IMR-90 (cell line): ENCODE data around the gene AKAP1. TPM values are rescaled to one million over a fixed set of nuclear protein-coding genes. Genes with fewer than 3 reads are reported as not detected.

ENCODE experiments used
- ATAC-seq: fragments of 200-7000 bp; cut with Tn5 transposase; 2 replicates; pipeline ENCODE4 v1.9.1; 2020; ENCODE audit warnings: low read depth, mild to moderate bottlenecking, moderate library complexity
- BruUV-seq: library from RNA; stranded (reverse); fragments of 400-500 nt; replicated peaks from 2 replicates; lab custom pipeline; 2021; lab: Mats Ljungman, UMichigan
- CTCF ChIA-PET: fragments of 300-600 bp; formaldehyde crosslinking; extraction: SDS; loops from one replicate; lab custom pipeline; 2021; ENCODE audit warnings: antibody characterized with exemption; lab: Yijun Ruan, JAX
- POLR2A ChIA-PET: fragments of 300-600 bp; sonication (Branson Sonifier 250); formaldehyde crosslinking; loops from one replicate; lab custom pipeline; 2022; ENCODE audit warnings: antibody characterized with exemption; ENCODE audit not compliant: unreplicated experiment; lab: Charles Lee
- DNase-seq: peaks from one replicate; pipeline ENCODE4 v3.0.0; 2013
- H2AFZ ChIP-seq: replicated peaks from 2 replicates; pipeline ENCODE3; 2013; ENCODE audit warnings: low read length, mild to moderate bottlenecking; ENCODE audit not compliant: poor library complexity
- H2AK5ac ChIP-seq: 2 replicates; pipeline ENCODE4 v1.6.1; 2013; ENCODE audit warnings: low read depth, low read length, inconsistent platforms
- H2AK9ac ChIP-seq: replicated peaks from 2 replicates; pipeline ENCODE3; 2013; ENCODE audit warnings: mild to moderate bottlenecking, low read depth, low read length, moderate library complexity; ENCODE audit not compliant: poor library complexity
- H2BK120ac ChIP-seq: 2 replicates; pipeline ENCODE4 v1.6.1; 2013; ENCODE audit warnings: low read depth, low read length, inconsistent platforms
- H2BK15ac ChIP-seq: 3 replicates; pipeline ENCODE4 v1.6.1; 2013; ENCODE audit warnings: low read depth, low read length, inconsistent platforms
- H2BK20ac ChIP-seq: 2 replicates; pipeline ENCODE4 v1.6.1; 2013; ENCODE audit warnings: low read depth, mild to moderate bottlenecking, inconsistent platforms, low read length, moderate library complexity
- H2BK5ac ChIP-seq: 2 replicates; pipeline ENCODE4 v1.6.1; 2013; ENCODE audit warnings: mild to moderate bottlenecking, low read depth, low read length, inconsistent platforms; ENCODE audit not compliant: poor library complexity, severe bottlenecking
- H3K14ac ChIP-seq: replicated peaks from 2 replicates; pipeline ENCODE4 v1.6.1; 2013; ENCODE audit warnings: low read depth, low read length, inconsistent platforms
- H3K18ac ChIP-seq: 2 replicates; pipeline ENCODE4 v1.6.1; 2013; ENCODE audit warnings: low read depth, low read length, control low read depth
- H3K23ac ChIP-seq: 2 replicates; pipeline ENCODE4 v1.6.1; 2013; ENCODE audit warnings: low read depth, low read length, inconsistent platforms
- H3K27ac ChIP-seq: 2 replicates; pipeline ENCODE4 v1.5.1; 2013; ENCODE audit warnings: mild to moderate bottlenecking, control low read depth, low read length; ENCODE audit not compliant: insufficient read depth
- H3K27me3 ChIP-seq: 2 replicates; pipeline ENCODE4 v1.6.1; 2013; ENCODE audit warnings: low read length; ENCODE audit not compliant: control insufficient read depth, insufficient read depth
- H3K36me3 ChIP-seq: 2 replicates; pipeline ENCODE4 v1.6.1; 2013; ENCODE audit warnings: low read length, mixed read lengths; ENCODE audit not compliant: control insufficient read depth, insufficient read depth
- H3K4ac ChIP-seq: 2 replicates; pipeline ENCODE4 v1.6.1; 2013; ENCODE audit warnings: low read depth, low read length, inconsistent platforms
- H3K4me1 ChIP-seq: 2 replicates; pipeline ENCODE4 v1.6.1; 2013; ENCODE audit warnings: low read length, mixed read lengths; ENCODE audit not compliant: control insufficient read depth, insufficient read depth
- H3K4me2 ChIP-seq: 2 replicates; pipeline ENCODE4 v1.6.1; 2013; ENCODE audit warnings: low read depth, mild to moderate bottlenecking, control low read depth, low read length, moderate library complexity
- H3K4me3 ChIP-seq: 2 replicates; pipeline ENCODE4 v1.5.1; 2013; ENCODE audit warnings: low read depth, mild to moderate bottlenecking, control low read depth, low read length, moderate library complexity; ENCODE audit not compliant: insufficient read depth
- H3K56ac ChIP-seq: 2 replicates; pipeline ENCODE4 v1.6.1; 2013; ENCODE audit warnings: low read length, inconsistent platforms; ENCODE audit not compliant: insufficient read depth; ENCODE audit errors: extremely low read depth
- H3K79me1 ChIP-seq, 2 experiments: 2 replicates each; pipeline ENCODE4 v1.6.1; 2013; ENCODE audit warnings: low read length in 2 of 2, inconsistent platforms in 1 of 2, low read depth in 1 of 2
- H3K9ac ChIP-seq: 2 replicates; pipeline ENCODE4 v1.6.1; 2013; ENCODE audit warnings: low read depth, low read length, control low read depth
- H3K9me1 ChIP-seq: 2 replicates; pipeline ENCODE4 v1.6.1; 2013; ENCODE audit warnings: low read length, inconsistent platforms; ENCODE audit not compliant: insufficient read depth
- H3K9me3 ChIP-seq: 2 replicates; pipeline ENCODE4 v1.6.1; 2013; ENCODE audit warnings: low read length; ENCODE audit not compliant: control insufficient read depth, insufficient read depth
- H4K20me1 ChIP-seq: 2 replicates; pipeline ENCODE4 v1.6.1; 2013; ENCODE audit warnings: low read length, inconsistent platforms; ENCODE audit not compliant: insufficient read depth
- H4K5ac ChIP-seq: 2 replicates; pipeline ENCODE4 v1.6.1; 2013; ENCODE audit warnings: mild to moderate bottlenecking, low read depth, low read length, control low read depth
- H4K8ac ChIP-seq, 2 experiments: 2 replicates each; pipeline ENCODE4 v1.6.1; 2013; ENCODE audit warnings: low read depth in 2 of 2, low read length in 2 of 2, control low read depth in 1 of 2, inconsistent platforms in 1 of 2
- H4K91ac ChIP-seq: 2 replicates; pipeline ENCODE4 v1.6.1; 2013; ENCODE audit warnings: low read depth, low read length, inconsistent platforms; ENCODE audit not compliant: insufficient read depth
- CHD1 ChIP-seq: IDR thresholded peaks from 2 replicates; pipeline ENCODE4 v1.6.1; 2012; ENCODE audit warnings: low read depth, low read length, improper control_type of control experiment
- MAFK ChIP-seq: IDR thresholded peaks from 2 replicates; pipeline ENCODE4 v1.6.1; 2012; ENCODE audit warnings: low read depth, low read length, improper control_type of control experiment
- MXI1 ChIP-seq: IDR thresholded peaks from 2 replicates; pipeline ENCODE4 v1.6.1; 2012; ENCODE audit warnings: low read depth, mild to moderate bottlenecking, low read length, moderate library complexity, borderline replicate concordance
- NFE2L2 ChIP-seq: fragments of 150-350 bp; IDR thresholded peaks from 2 replicates; pipeline ENCODE4 v1.6.1; 2016; ENCODE audit warnings: low read depth, mild to moderate bottlenecking, low read length
- RCOR1 ChIP-seq: IDR thresholded peaks from 2 replicates; pipeline ENCODE4 v1.6.1; 2012; ENCODE audit warnings: mild to moderate bottlenecking, low read length, improper control_type of control experiment; ENCODE audit not compliant: insufficient replicate concordance
- SMC3 ChIP-seq: fragments of 150-350 bp; IDR thresholded peaks from 2 replicates; pipeline ENCODE4 v1.6.1; 2016; ENCODE audit warnings: low read depth, mild to moderate bottlenecking, antibody characterized with exemption, low read length, moderate library complexity
- WGBS, 2 experiments: methylation state at CpG; one replicate each; pipeline versions ENCODE4 v1.1.5 to v1.1.7; 2013; ENCODE audit warnings: missing lambda C conversion rate in 2 of 2; ENCODE audit not compliant: insufficient read length in 1 of 2; ENCODE audit errors: extremely low coverage in 2 of 2; 5-methylcytosine and 5-hydroxymethylcytosine counted together
- dilution Hi-C: fragments of 300-500 bp; cut with HindIII; formaldehyde crosslinking; loops from one replicate; pipeline ENCODE4 v1.14.3; 2018; ENCODE audit warnings: low sequenced_read_pairs; ENCODE audit not compliant: unreplicated experiment
- in situ Hi-C: fragments of 300-500 bp; cut with MboI; formaldehyde crosslinking; loops from 3 replicates; pipeline ENCODE4 v1.14.3; 2019; ENCODE audit warnings: low sequenced_read_pairs, inconsistent platforms, mixed read lengths
- intact Hi-C: fragments of 100-400 bp; cut with micrococcal nuclease; formaldehyde crosslinking; loops from 2 replicates; pipeline ENCODE4 v1.10.0; 2022
- polyA plus RNA-seq, 3 experiments: library from polyadenylated mRNA; depleted of rRNA; stranded (reverse); fragments of >200 nt; gene quantifications; 2 replicates each; pipeline ENCODE4 v1.2.3, GENCODE V29; 2012; ENCODE audit warnings: low replicate concordance in 1 of 3
- total RNA-seq: library from RNA; depleted of rRNA; stranded (reverse); fragments of >200 nt; gene quantifications from 2 replicates; pipeline ENCODE4 v1.2.3, GENCODE V29; 2012
- TF ChIP-seq, protein P1 (sequence below): fragments of 150-350 bp; IDR thresholded peaks from 2 replicates; pipeline ENCODE4 v1.6.1; 2016; ENCODE audit warnings: low read depth, mild to moderate bottlenecking, low read length, moderate library complexity, borderline replicate concordance
- TF ChIP-seq, protein P2 (sequence below): conservative IDR thresholded peaks from 2 replicates; pipeline ENCODE4 v1.5.1; 2012; ENCODE audit warnings: mild to moderate bottlenecking, low read depth, low read length, improper control_type of control experiment

Gene AKAP1
- total and polyA plus RNA-seq, 2 of the 4 experiments (the other 2 are of a cell fraction), result 10.2 to 17.4 TPM

DNA sequence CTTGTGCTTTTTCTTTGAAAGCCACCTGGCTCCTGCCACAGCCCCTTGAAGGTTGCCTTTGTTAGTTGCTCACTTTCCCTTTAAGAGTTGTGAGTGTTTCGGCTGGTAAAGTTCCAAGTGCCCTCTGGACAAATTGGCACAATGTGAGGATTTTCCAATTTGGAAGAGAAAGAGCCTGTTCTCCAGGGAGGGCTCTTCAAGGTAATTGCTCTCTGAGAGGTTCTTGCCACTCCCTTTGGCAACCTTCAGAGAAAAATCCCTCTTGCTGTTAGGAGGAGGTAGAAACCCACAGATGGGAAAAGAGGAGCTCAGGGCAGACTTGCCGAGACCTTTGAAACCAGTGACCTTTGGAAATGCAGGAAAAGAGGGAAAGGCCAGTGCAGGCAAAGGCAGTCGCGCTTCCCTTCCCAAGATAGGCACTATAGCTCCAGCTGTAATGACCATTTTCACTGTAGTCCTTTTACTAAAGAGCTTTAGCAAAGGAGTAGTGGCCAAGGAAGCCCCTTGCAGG, 49.0 kb upstream of the AKAP1 start:
- no peak overlapping the region for H3K23ac ChIP-seq
- H2AFZ ChIP-seq, result no peak overlapping the region
- no peak overlapping the region for H4K91ac ChIP-seq
- no peak overlapping the region for H3K18ac ChIP-seq
- intact Hi-C loops, result no loop called here
- no peak overlapping the region for H3K4me2 ChIP-seq
- H4K20me1 ChIP-seq, result no peaks in the 10 kb centered on the region
- H4K5ac ChIP-seq, result no peak overlapping the region
- no peak overlapping the region for H3K4me3 ChIP-seq
- H3K4me1 ChIP-seq, result no peaks in the 10 kb centered on the region
- in situ Hi-C loops, result no loop called here
- peaks cover 14% of the 10 kb centered on the region for H3K27me3 ChIP-seq
- dilution Hi-C loops, result no loop called here
- no peaks in the 10 kb centered on the region for H3K9me3 ChIP-seq
- no peaks in the 10 kb centered on the region for H3K79me1 ChIP-seq
- H2AK9ac ChIP-seq, result no peak overlapping the region
- ChIA-PET CTCF (no interaction called here), POLR2A (no interaction called here)
- no peaks in the 10 kb centered on the region for H3K9me1 ChIP-seq
- H3K36me3 ChIP-seq, result no peaks in the 10 kb centered on the region
- no peak overlapping the region for H3K27ac ChIP-seq
- H4K8ac ChIP-seq, result no peak overlapping the region
- no peak overlapping the region for H2BK20ac ChIP-seq
- H2BK120ac ChIP-seq, result no peak overlapping the region
- ATAC-seq (no peak), DNase-seq (no peak)
- H3K56ac ChIP-seq, result no peak overlapping the region
- no peak overlapping the region for H2AK5ac ChIP-seq
- no CpG with 5 or more reads among the region's 4 CpGs for WGBS, 2 experiments
- H3K9ac ChIP-seq, result no peak overlapping the region
- no peak for TF ChIP-seq CHD1
- no peak for TF ChIP-seq SMC3
- TF ChIP-seq, protein P1, sequence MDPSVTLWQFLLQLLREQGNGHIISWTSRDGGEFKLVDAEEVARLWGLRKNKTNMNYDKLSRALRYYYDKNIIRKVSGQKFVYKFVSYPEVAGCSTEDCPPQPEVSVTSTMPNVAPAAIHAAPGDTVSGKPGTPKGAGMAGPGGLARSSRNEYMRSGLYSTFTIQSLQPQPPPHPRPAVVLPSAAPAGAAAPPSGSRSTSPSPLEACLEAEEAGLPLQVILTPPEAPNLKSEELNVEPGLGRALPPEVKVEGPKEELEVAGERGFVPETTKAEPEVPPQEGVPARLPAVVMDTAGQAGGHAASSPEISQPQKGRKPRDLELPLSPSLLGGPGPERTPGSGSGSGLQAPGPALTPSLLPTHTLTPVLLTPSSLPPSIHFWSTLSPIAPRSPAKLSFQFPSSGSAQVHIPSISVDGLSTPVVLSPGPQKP, result no peak
- no peak for TF ChIP-seq MXI1
- no peak for TF ChIP-seq NFE2L2
- no peak for TF ChIP-seq MAFK
- TF ChIP-seq, protein P2, sequence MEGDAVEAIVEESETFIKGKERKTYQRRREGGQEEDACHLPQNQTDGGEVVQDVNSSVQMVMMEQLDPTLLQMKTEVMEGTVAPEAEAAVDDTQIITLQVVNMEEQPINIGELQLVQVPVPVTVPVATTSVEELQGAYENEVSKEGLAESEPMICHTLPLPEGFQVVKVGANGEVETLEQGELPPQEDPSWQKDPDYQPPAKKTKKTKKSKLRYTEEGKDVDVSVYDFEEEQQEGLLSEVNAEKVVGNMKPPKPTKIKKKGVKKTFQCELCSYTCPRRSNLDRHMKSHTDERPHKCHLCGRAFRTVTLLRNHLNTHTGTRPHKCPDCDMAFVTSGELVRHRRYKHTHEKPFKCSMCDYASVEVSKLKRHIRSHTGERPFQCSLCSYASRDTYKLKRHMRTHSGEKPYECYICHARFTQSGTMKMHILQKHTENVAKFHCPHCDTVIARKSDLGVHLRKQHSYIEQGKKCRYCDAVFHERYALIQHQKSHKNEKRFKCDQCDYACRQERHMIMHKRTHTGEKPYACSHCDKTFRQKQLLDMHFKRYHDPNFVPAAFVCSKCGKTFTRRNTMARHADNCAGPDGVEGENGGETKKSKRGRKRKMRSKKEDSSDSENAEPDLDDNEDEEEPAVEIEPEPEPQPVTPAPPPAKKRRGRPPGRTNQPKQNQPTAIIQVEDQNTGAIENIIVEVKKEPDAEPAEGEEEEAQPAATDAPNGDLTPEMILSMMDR, result no peak
- no peak for TF ChIP-seq RCOR1
- no TSS peak for BruUV-seq
- no peak overlapping the region for H3K14ac ChIP-seq
- no peak overlapping the region for H2BK5ac ChIP-seq
- no peak overlapping the region for H2BK15ac ChIP-seq
- no peak overlapping the region for H3K4ac ChIP-seq
